ENCODE measurements around the gene OSGIN1.

DNA sequence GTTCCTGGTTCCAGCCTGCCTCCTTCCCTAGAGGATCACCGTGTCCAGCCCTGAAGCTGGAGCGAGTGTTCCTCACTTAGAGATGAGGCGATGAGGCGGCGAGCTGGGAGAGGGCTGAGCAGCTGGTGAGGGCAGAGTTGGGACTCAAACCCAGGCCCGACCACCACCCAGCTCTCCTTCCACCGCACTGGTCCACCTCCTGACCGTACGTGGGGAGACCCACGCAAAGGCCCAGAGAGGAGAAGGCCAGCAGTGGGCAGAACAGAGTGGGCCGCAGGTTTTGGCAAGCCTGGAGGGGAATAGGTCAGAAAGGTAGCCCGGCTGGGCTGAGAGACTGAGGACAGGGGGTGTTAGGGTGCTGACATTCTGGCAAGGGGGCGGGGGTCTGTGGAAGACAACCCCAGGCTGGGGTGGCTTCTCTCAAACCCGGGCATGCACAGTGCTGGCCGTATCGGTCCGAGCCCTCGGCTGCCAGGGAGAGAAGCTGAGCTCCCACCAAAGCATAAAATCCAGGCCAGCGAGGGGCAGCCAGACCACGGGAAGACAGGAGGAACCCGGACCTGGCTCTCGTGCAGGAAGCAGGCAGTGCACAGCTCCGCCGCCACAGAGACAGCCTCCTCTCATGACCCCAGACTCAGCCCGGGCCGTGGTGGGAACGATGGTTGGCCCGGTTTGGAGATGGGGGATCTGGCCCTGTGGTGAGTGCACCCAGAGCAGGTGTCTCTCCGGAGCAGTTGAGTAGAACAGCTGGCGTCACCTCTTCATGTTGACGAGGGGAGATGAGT, 29.3 kb upstream of the OSGIN1 start:
- TF ChIP-seq, protein P1, sequence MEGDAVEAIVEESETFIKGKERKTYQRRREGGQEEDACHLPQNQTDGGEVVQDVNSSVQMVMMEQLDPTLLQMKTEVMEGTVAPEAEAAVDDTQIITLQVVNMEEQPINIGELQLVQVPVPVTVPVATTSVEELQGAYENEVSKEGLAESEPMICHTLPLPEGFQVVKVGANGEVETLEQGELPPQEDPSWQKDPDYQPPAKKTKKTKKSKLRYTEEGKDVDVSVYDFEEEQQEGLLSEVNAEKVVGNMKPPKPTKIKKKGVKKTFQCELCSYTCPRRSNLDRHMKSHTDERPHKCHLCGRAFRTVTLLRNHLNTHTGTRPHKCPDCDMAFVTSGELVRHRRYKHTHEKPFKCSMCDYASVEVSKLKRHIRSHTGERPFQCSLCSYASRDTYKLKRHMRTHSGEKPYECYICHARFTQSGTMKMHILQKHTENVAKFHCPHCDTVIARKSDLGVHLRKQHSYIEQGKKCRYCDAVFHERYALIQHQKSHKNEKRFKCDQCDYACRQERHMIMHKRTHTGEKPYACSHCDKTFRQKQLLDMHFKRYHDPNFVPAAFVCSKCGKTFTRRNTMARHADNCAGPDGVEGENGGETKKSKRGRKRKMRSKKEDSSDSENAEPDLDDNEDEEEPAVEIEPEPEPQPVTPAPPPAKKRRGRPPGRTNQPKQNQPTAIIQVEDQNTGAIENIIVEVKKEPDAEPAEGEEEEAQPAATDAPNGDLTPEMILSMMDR (IDR thresholded peaks at IDR 0.05; ENCODE audit: low read depth, low read length) = no peak
- TF ChIP-seq POLR2A (IDR thresholded peaks at IDR 0.05; ENCODE audit: extremely low read depth, insufficient read length) = no peak
